GM21825 (cell line): ENCODE measurements around the gene ASS1.

Experiments used
- ATAC-seq: cut with Tn5 transposase; IDR thresholded peaks from one replicate; pipeline ENCODE4 v1.9.1; 2021; ENCODE audit warnings: mild to moderate bottlenecking, moderate library complexity; ENCODE audit not compliant: unreplicated experiment

The ASS1 gene

GRCh38 chr9:130470950-130471349 lies 26.2 kb downstream of the ASS1 start:
- ATAC-seq, result no peak

GRCh38 chr9:130471411-130472183 lies 26.8 kb downstream of the ASS1 start:
- no peak for ATAC-seq

- ATAC-seq, result no peak
Measured at GRCh38 chr9:130472184-130472705, 27.5 kb downstream of the ASS1 start.

GRCh38 chr9:130473009-130473408 lies 28.2 kb downstream of the ASS1 start:
- no peak for ATAC-seq

GRCh38 chr9:130473566-130473965 lies 28.8 kb downstream of the ASS1 start:
- no peak for ATAC-seq

- no peak for ATAC-seq
Measured at GRCh38 chr9:130474106-130474505, 29.3 kb downstream of the ASS1 start.

GRCh38 chr9:130476151-130476730 lies 31.5 kb downstream of the ASS1 start:
- ATAC-seq, result no peak

- ATAC-seq, result no peak
Measured at GRCh38 chr9:130477564-130477963, 32.8 kb downstream of the ASS1 start.

GRCh38 chr9:130478152-130478551 lies 33.4 kb downstream of the ASS1 start:
- ATAC-seq, result no peak

- no peak for ATAC-seq
Measured at GRCh38 chr9:130478736-130479575, 34.2 kb downstream of the ASS1 start.

GRCh38 chr9:130479587-130479986 lies 34.8 kb downstream of the ASS1 start:
- no peak for ATAC-seq

- no peak for ATAC-seq
Measured at GRCh38 chr9:130480673-130481072, 35.9 kb downstream of the ASS1 start.

GRCh38 chr9:130482463-130482862 lies 37.7 kb downstream of the ASS1 start:
- ATAC-seq, result no peak

- no peak for ATAC-seq
Measured at GRCh38 chr9:130483371-130483971, 38.7 kb downstream of the ASS1 start.

GRCh38 chr9:130484362-130485072 lies 39.8 kb downstream of the ASS1 start:
- ATAC-seq, result no peak

GRCh38 chr9:130486103-130486502 lies 41.3 kb downstream of the ASS1 start:
- ATAC-seq, result no peak

GRCh38 chr9:130487500-130487899 lies 42.7 kb downstream of the ASS1 start:
- ATAC-seq, result no peak

- no peak for ATAC-seq
Measured at GRCh38 chr9:130488621-130489330, 44.0 kb downstream of the ASS1 start.

- ATAC-seq, result no peak
Measured at GRCh38 chr9:130490981-130491380, 46.2 kb downstream of the ASS1 start.
